Measurements from ENCODE around the gene BMP8A.

The BMP8A gene

DNA sequence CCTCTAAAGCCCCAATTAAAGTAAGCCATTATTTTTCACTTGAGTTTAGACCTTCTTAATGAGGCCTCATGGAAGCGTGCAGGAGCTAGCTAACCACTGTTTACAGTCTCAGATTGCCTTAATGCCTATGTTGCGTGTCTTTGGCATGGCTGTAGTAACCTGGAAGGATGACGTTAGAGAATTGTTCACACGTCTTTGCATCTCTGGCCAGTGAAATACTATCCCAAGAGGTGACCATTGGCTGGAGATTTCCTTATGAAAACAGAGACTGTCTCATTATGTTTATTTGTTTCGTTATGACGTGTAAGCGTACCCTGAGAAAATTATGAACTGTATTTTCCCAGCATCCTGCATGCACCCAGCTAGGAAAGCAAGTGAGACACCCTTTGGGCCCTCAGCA lies 18.6 kb upstream of the BMP8A start:
- TF ChIP-seq SIN3A (IDR thresholded peaks at IDR 0.05; ENCODE audit: borderline replicate concordance, insufficient read depth, low read length) (no peak), TAF1 (IDR thresholded peaks at IDR 0.05; ENCODE audit: borderline replicate concordance, insufficient read depth, low read length) (no peak), POLR2AphosphoS5 (IDR thresholded peaks at IDR 0.05; ENCODE audit: low read depth, low read length) (no peak), FOXP2 (optimal IDR thresholded peaks at IDR 0.05; ENCODE audit: borderline replicate concordance, extremely low read depth, extremely low read length, insufficient read depth) (no peak)
- TF ChIP-seq, protein P1, sequence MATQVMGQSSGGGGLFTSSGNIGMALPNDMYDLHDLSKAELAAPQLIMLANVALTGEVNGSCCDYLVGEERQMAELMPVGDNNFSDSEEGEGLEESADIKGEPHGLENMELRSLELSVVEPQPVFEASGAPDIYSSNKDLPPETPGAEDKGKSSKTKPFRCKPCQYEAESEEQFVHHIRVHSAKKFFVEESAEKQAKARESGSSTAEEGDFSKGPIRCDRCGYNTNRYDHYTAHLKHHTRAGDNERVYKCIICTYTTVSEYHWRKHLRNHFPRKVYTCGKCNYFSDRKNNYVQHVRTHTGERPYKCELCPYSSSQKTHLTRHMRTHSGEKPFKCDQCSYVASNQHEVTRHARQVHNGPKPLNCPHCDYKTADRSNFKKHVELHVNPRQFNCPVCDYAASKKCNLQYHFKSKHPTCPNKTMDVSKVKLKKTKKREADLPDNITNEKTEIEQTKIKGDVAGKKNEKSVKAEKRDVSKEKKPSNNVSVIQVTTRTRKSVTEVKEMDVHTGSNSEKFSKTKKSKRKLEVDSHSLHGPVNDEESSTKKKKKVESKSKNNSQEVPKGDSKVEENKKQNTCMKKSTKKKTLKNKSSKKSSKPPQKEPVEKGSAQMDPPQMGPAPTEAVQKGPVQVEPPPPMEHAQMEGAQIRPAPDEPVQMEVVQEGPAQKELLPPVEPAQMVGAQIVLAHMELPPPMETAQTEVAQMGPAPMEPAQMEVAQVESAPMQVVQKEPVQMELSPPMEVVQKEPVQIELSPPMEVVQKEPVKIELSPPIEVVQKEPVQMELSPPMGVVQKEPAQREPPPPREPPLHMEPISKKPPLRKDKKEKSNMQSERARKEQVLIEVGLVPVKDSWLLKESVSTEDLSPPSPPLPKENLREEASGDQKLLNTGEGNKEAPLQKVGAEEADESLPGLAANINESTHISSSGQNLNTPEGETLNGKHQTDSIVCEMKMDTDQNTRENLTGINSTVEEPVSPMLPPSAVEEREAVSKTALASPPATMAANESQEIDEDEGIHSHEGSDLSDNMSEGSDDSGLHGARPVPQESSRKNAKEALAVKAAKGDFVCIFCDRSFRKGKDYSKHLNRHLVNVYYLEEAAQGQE (IDR thresholded peaks at IDR 0.05; ENCODE audit: insufficient read depth in 1 of 2, low read depth in 2 of 2, low read length in 2 of 2): no peak

- TF ChIP-seq FOXP2 (optimal IDR thresholded peaks at IDR 0.05; ENCODE audit: borderline replicate concordance, extremely low read depth, extremely low read length, insufficient read depth): no peak
These were observed 18.1 kb upstream of the BMP8A start for GRCh38 chr1:39473324-39473723.

DNA sequence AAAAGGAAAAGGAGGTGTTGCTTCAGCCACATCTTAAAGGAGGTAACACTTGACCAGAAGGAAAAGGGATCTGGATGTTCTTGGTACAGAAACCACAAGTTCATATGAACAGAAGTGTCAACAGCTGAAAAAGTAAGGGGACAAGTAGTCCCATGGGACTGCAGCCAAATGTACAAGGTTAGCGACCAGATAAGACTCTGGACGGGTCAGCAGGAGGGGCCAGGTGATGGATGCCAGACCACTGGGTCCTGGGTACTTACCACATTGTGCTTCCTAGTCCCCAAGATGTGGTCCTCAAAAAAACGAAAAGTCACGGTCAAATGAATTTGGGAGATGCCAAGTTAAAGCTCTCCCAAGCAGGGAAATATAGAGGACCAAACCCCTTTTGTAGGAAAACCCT lies 16.6 kb upstream of the BMP8A start:
- TF ChIP-seq SIN3A (IDR thresholded peaks at IDR 0.05; ENCODE audit: borderline replicate concordance, insufficient read depth, low read length) (no peak), POLR2AphosphoS5 (IDR thresholded peaks at IDR 0.05; ENCODE audit: low read depth, low read length) (no peak), FOXP2 (optimal IDR thresholded peaks at IDR 0.05; ENCODE audit: borderline replicate concordance, extremely low read depth, extremely low read length, insufficient read depth) (no peak), TAF1 (IDR thresholded peaks at IDR 0.05; ENCODE audit: borderline replicate concordance, insufficient read depth, low read length) (no peak)
- TF ChIP-seq, protein P1 (IDR thresholded peaks at IDR 0.05; ENCODE audit: insufficient read depth in 1 of 2, low read depth in 2 of 2, low read length in 2 of 2): no peak

DNA sequence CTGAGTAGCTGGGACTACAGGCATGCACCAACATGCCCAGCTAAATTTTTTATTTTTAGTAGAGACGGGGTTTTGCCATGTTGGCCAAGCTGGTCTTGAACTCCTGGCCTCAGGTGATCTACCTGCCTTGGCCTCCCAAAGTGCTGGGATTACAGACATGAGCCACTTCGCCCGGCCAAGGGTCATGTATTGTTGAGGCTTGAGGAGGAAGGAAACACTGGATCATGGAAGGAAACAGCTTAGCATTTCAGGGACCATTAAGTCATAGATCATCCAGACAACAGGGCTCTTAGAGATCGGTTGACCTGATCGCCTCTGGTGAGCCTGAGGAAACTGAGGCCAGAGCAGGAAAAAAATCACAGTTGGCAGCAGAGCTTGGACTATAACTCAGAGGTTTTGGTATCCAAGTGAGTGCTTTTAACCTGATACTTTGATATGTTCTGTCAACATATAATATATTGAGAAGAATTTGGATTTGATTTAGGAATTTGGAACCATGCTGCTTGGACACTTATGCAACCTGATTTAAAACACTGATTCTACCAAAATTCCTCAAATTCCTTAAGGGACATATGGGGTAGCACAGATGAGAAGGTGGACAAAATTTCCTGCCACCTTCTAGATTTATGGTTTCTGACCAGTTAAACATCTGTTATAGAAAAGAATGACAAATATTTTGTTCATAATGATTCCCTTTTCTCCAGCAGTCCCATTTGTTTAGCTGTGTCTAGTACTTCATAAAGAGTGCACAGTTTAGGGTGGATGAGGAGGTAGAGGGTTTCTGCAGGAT lies 13.1 kb upstream of the BMP8A start:
- no peak for TF ChIP-seq FOXP2 (optimal IDR thresholded peaks at IDR 0.05; ENCODE audit: borderline replicate concordance, extremely low read depth, extremely low read length, insufficient read depth)
- no peak for TF ChIP-seq SIN3A (IDR thresholded peaks at IDR 0.05; ENCODE audit: borderline replicate concordance, insufficient read depth, low read length)
- no peak for TF ChIP-seq TAF1 (IDR thresholded peaks at IDR 0.05; ENCODE audit: borderline replicate concordance, insufficient read depth, low read length)
- TF ChIP-seq, protein P1 (IDR thresholded peaks at IDR 0.05; ENCODE audit: insufficient read depth in 1 of 2, low read depth in 2 of 2, low read length in 2 of 2): no peak
- no peak for TF ChIP-seq POLR2AphosphoS5 (IDR thresholded peaks at IDR 0.05; ENCODE audit: low read depth, low read length)

- TF ChIP-seq SIN3A (IDR thresholded peaks at IDR 0.05; ENCODE audit: borderline replicate concordance, insufficient read depth, low read length): no peak
- TF ChIP-seq POLR2AphosphoS5 (IDR thresholded peaks at IDR 0.05; ENCODE audit: low read depth, low read length): no peak
- TF ChIP-seq, protein P1 (IDR thresholded peaks at IDR 0.05; ENCODE audit: insufficient read depth in 1 of 2, low read depth in 2 of 2, low read length in 2 of 2): no peak
- no peak for TF ChIP-seq TAF1 (IDR thresholded peaks at IDR 0.05; ENCODE audit: borderline replicate concordance, insufficient read depth, low read length)
- TF ChIP-seq FOXP2 (optimal IDR thresholded peaks at IDR 0.05; ENCODE audit: borderline replicate concordance, extremely low read depth, extremely low read length, insufficient read depth): no peak
These were observed 10.1 kb upstream of the BMP8A start for GRCh38 chr1:39481289-39481688.
